Activated T-cell treated with anti-CD3 and anti-CD28 coated beads, Interleukin-2, amount 50 U/mL, for 72 hours (primary cell): Measurements from ENCODE around the gene METTL26. TPM values are rescaled to one million over a fixed set of nuclear protein-coding genes. Genes with fewer than 3 reads are reported as not detected.

Experiments
- ATAC-seq, 2 donors: fragments of 150-1000 bp; cut with Tn5 transposase; replicated peaks in 1 of 2; 2 replicates each; pipeline ENCODE4 v1.10.0; 2021; ENCODE audit warnings: moderate library complexity in 2 of 2, mild to moderate bottlenecking in 1 of 2
- DNase-seq, 2 donors: peaks; one replicate each; pipeline ENCODE4 v3.0.0; 2021 to 2022; ENCODE audit warnings: mixed read lengths in 1 of 2
- H3K27ac Mint-ChIP-seq: one replicate; pipeline ENCODE4 v1.8.0; 2022; ENCODE audit warnings: mild to moderate bottlenecking, moderate library complexity, mixed read lengths
- H3K27me3 Mint-ChIP-seq: one replicate; pipeline ENCODE4 v1.8.0; 2022; ENCODE audit warnings: low read depth, mixed read lengths
- H3K36me3 Mint-ChIP-seq, 2 donors: one replicate each; pipeline ENCODE4 v1.8.0; 2022; ENCODE audit warnings: mixed read lengths in 2 of 2, mild to moderate bottlenecking in 1 of 2; ENCODE audit not compliant: insufficient read depth in 2 of 2
- H3K4me1 Mint-ChIP-seq: one replicate; pipeline ENCODE4 v1.8.0; 2022; ENCODE audit warnings: low read depth, mixed read lengths
- H3K4me3 Mint-ChIP-seq, 2 donors: one replicate each; pipeline ENCODE4 v1.8.0; 2022; ENCODE audit warnings: mild to moderate bottlenecking in 2 of 2, mixed read lengths in 2 of 2, moderate library complexity in 2 of 2
- H3K9me3 Mint-ChIP-seq, 2 donors: one replicate each; pipeline ENCODE4 v1.8.0; 2022; ENCODE audit warnings: mixed read lengths in 2 of 2
- total RNA-seq, 2 donors: library from RNA; stranded (reverse); gene quantifications; one replicate each; pipeline ENCODE4 v1.2.3, GENCODE V29; 2022

Gene METTL26
- total RNA-seq, 2 donors from 2014 or later, result 55.4 to 57.4 TPM

DNA sequence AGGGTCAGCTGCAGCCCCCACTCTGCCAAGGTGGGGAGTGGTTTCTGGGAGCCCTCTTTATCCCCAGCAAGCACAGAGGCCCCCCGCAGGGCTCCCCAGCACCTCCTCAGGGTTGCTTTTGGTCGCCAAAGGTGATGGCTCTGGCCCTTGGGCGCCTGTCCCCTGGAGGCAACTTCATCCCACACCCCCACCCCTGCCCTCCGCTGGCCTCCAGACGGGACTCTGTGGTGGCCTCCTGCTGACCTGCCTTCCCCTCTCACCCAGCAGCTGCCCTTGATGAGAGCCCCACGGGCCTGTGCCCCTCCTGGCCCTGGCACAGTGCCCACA is 24.0 kb upstream of the METTL26 start:
- H3K27ac Mint-ChIP-seq, result no peak overlapping the region
- no peaks in the 10 kb centered on the region for H3K9me3 Mint-ChIP-seq
- no peak overlapping the region for H3K4me3 Mint-ChIP-seq
- ATAC-seq (peak in 1 of 2 donors; percentile 8), DNase-seq (no peak)
- H3K4me1 Mint-ChIP-seq, result peaks cover 5% of the 10 kb centered on the region
- H3K27me3 Mint-ChIP-seq, result no peaks in the 10 kb centered on the region
- no peaks in the 10 kb centered on the region for H3K36me3 Mint-ChIP-seq

DNA sequence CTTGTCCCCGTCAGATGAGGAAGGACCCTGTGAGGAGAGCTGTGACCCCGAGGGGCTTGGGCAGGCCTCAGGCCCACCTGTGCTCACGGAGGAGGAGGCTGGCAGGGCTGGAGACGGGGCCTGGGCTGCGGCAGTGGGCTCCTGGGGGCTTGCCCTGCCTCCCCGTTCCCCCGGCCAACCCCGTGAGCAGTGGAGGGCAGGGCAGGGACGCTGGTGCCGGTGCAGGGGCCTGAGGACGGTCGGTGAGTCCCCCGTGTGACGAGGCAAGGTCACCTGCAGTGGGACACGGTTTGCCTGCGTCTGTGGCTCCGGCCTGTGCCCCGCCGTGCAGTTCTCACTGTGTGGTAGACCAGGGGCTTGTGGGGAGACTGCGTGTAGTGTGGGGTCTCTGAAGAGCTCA is 23.5 kb upstream of the METTL26 start:
- no peak overlapping the region for H3K27ac Mint-ChIP-seq
- H3K9me3 Mint-ChIP-seq, result no peaks in the 10 kb centered on the region
- peaks cover 5% of the 10 kb centered on the region for H3K4me1 Mint-ChIP-seq
- ATAC-seq, result no peak
- H3K4me3 Mint-ChIP-seq, result no peak overlapping the region
- H3K27me3 Mint-ChIP-seq, result no peaks in the 10 kb centered on the region
- no peaks in the 10 kb centered on the region for H3K36me3 Mint-ChIP-seq
- DNase-seq, result no peak

DNA sequence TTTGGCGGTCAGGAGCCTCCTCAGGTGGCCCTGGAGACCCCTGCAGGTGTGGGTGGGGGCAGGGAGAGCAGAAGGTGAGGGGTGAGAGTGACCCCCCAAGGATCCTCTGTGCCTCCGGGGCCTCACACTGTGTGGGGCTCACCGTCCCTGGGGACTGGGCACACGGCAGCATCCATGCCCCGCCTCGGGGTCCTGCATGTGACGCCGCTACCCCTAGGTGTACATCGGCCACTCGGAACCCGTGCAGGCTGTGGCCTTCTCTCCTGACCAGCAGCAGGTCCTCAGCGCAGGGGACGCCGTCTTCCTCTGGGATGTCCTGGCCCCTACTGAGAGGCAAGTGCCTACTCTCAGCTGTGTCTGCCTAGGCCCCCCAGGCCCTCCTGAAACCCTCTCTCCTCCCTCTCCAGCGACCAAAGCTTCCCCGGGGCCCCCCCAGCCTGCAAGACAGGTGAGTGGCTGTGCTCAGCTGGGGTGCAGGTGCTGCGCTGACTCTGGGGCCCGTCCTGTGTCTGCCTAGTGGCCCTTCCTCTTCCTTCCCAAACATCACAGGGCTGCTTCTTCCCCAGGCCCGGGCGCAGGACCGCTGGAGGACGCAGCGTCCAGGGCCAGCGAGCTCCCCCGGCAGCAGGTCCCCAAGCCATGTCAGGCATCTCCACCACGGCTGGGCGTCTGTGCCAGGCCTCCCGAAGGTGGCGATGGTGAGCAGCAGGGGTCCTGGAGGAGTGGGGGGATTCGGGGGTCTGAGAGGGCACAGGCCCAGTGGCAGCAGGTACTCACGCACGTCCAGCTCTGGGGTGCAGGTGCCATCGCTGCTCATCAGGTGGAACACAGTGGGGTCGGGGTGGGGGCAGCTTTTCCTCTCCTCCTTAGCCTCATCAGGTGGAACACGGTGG is 22.8 kb upstream of the METTL26 start:
- no peak for ATAC-seq
- H3K9me3 Mint-ChIP-seq, result no peaks in the 10 kb centered on the region
- no peaks in the 10 kb centered on the region for H3K27me3 Mint-ChIP-seq
- no peak for DNase-seq
- H3K4me3 Mint-ChIP-seq, result no peak overlapping the region
- no peaks in the 10 kb centered on the region for H3K36me3 Mint-ChIP-seq
- H3K4me1 Mint-ChIP-seq, result peaks cover 5% of the 10 kb centered on the region
- no peak overlapping the region for H3K27ac Mint-ChIP-seq

DNA sequence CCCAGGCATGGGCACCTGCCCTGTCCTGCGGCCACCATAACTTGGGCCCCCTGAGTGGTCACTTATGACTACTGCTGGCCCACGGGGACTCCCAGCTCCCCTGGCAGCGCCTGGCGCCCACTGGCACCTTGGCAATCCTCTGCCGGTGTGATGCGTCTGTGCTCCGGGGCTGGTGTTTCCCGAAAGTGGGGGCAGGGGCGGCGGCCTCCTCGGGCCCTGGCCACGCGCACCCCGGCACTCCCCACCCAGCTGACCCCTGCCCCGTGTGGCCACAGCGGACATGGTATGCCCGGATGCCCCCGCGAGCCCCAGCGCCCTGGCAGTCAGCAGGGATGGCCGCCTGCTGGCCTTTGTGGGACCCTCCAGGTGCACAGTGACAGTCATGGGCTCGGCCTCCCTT is 21.4 kb upstream of the METTL26 start:
- ATAC-seq (no peak), DNase-seq (no peak)
- Mint-ChIP-seq H3K36me3 (no peaks in the 10 kb centered on the region), H3K27me3 (no peaks in the 10 kb centered on the region), H3K9me3 (no peaks in the 10 kb centered on the region), H3K27ac (no peak overlapping the region), H3K4me1 (peaks cover 5% of the 10 kb centered on the region), H3K4me3 (no peak overlapping the region)

DNA sequence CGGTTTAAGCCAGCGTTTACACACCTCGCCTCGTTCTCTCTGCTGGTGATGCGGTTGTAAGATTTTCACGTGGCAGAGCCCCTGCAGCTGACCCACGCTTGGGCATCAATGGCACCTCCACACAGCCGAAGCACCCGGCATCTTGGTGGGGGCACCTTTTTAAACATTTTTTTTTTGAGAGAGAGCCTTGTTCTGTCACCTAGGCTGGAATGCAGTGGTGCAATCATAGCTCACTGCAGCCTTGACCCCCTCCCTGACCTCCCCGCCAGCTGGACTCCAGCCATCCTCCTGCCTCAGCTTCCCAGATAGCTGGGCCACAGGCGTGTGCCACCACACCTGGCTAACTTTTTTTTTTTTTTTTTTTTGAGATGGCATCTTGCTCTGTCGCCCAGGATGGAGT is 17.9 kb upstream of the METTL26 start:
- Mint-ChIP-seq H3K4me1 (no peaks in the 10 kb centered on the region), H3K27ac (no peak overlapping the region), H3K27me3 (no peaks in the 10 kb centered on the region), H3K4me3 (no peak overlapping the region), H3K36me3 (no peaks in the 10 kb centered on the region), H3K9me3 (no peaks in the 10 kb centered on the region)
- no peak for ATAC-seq
- no peak for DNase-seq

DNA sequence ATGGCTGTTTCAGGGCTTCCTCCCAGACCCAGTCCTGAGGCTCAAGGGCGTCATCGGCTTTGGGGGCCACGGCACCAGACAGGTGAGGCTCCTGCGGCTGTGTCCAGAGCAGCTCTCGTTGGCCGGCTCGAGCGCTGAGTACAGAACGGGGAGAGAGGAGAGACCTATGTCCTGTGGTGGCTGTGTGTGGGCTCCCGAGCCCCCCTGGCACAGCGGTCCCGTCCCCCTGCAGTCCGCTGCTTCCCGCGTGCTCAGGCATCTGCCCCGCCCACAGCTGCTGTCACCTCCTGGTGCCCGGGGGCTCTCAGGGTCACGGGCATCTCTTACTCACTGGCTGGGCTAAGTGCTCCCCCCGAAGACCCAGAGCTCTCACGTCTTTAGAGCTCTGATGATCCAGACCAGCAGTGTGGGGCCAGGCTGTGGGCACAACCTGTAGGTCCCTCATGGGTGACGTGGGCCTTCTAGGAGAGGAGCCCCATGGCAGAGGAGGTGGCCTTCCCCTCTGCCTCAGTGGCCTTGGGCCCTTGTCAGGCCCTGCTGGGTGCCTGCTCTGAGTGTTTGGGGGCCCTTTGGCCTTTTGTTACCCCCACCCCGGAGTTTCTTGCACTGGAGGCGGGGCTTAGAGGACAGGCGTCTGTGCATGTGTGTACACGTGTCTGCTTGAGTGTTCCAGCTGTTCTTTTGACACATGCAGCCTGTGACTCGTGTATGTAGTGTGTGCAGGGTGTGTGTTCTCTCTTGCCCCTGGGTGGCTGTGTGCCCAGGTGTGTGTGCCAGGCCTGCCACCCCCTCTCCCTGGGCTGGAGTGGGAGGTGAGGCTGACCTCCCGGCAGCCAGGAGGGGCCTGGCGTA is 16.6 kb upstream of the METTL26 start:
- Mint-ChIP-seq H3K4me3 (no peak overlapping the region), H3K4me1 (peaks cover 6% of the 10 kb centered on the region), H3K27ac (no peak overlapping the region), H3K9me3 (no peaks in the 10 kb centered on the region), H3K27me3 (no peaks in the 10 kb centered on the region), H3K36me3 (no peaks in the 10 kb centered on the region)
- ATAC-seq, result no peak
- DNase-seq, result no peak

DNA sequence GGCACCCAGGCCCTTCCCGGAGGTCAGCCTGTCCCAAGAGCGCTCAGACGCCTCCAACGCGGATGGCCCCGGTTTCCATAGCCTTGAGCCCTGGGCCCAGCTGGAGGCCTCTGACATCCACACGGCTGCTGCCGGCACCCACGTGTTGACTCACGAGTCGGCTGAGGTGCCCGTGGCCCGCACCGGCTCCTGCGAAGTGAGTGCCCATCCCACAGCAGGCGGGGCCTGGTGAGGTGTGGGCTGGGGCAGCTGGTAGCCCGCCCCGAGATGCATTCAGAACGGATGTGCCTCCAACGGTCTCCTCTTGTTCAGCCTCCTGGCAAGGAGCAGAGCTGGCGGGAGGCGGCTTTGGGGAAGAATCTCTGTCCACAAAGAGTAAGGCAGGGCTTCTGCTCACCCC is 15.7 kb upstream of the METTL26 start:
- ATAC-seq, result no peak
- Mint-ChIP-seq H3K4me3 (no peak overlapping the region), H3K27me3 (no peaks in the 10 kb centered on the region), H3K36me3 (no peaks in the 10 kb centered on the region), H3K9me3 (no peaks in the 10 kb centered on the region), H3K4me1 (peaks cover 6% of the 10 kb centered on the region), H3K27ac (no peak overlapping the region)
- DNase-seq, result no peak

DNA sequence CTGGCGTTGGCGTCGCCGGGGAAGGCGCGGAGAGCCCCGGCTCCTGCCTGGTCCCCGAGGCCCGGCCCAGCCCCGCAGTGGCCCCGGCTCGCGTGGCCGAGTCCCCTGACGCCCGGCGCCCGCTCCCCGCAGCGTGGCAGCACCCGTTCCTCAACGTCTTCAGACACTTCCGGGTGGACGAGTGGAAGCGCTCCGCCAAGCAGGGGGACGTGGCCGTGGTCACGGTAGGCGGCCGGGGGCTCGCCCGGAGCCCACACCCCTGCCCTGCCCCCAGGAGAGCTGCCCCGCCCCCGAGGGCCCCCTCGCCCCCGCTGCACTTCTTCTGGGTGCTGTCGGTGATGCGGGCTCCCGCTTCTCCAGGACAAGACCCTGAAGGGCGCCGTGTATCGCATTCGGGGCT is 13.5 kb upstream of the METTL26 start:
- DNase-seq, result peak in 1 of 2 donors; percentile 25
- no peaks in the 10 kb centered on the region for H3K9me3 Mint-ChIP-seq
- no peaks in the 10 kb centered on the region for H3K36me3 Mint-ChIP-seq
- peak overlapping the region; percentile 78 to 84 for H3K4me3 Mint-ChIP-seq
- no peak overlapping the region for H3K27ac Mint-ChIP-seq
- H3K27me3 Mint-ChIP-seq, result no peaks in the 10 kb centered on the region
- peak; percentile 26 for ATAC-seq
- H3K4me1 Mint-ChIP-seq, result peaks cover 6% of the 10 kb centered on the region

DNA sequence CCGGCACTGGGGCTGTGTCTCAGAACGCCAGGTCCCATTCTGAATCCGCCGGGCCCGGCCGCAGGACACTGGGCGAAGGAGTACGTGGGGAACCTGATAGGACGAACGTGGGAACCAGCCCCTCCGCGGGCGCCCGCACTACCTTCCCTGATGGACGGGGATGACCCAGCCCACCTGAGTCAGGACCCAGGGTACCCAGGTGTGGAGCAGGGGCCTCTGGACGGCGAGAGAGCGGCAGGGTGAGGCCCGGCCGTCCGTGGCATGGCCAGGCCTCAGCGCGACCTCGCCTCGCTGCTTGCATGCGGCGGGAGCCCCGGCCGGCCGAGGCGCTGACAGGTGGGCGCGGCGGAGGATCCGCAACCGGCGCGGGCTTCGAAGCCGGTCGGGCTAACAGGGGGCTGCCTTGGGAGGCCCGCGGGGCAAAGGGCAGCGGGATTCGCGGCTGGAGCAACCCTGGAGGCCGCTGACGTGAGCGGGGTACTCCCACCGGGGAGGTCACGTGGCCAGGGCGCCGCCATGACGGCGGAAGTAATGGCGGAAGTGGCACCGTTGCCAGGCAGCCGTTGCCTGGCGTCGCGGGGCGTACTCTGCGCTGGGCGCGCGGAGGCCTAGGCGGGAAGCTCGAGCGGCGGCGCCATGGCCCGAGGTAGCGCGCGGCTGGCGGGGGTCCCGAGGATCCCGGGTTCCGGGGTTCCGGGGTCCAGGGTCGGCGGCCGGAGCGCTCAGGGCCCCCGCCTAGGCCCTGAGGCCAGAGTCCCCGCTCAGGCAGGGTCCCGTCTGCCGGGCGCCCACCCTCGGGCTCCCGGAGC is 12.9 kb upstream of the METTL26 start, which contains the start of gene WDR90:
TSS of gene WDR90 (plus strand) at position 585 of the 809 bp plus-strand sequence. CDS start at position 637, 52 bp downstream.
- Mint-ChIP-seq H3K4me3 (peak within 1 kb of the TSS; percentile 84 to 88), H3K27me3 (no peaks in the 10 kb centered on the region), H3K36me3 (no peaks in the 10 kb centered on the region), H3K27ac (no peak within 1 kb of the TSS), H3K9me3 (no peaks in the 10 kb centered on the region), H3K4me1 (peaks cover 10% of the 10 kb centered on the region)
- ATAC-seq, result peak; percentile 95 to 96
- peak; percentile 92 to 96 for DNase-seq

DNA sequence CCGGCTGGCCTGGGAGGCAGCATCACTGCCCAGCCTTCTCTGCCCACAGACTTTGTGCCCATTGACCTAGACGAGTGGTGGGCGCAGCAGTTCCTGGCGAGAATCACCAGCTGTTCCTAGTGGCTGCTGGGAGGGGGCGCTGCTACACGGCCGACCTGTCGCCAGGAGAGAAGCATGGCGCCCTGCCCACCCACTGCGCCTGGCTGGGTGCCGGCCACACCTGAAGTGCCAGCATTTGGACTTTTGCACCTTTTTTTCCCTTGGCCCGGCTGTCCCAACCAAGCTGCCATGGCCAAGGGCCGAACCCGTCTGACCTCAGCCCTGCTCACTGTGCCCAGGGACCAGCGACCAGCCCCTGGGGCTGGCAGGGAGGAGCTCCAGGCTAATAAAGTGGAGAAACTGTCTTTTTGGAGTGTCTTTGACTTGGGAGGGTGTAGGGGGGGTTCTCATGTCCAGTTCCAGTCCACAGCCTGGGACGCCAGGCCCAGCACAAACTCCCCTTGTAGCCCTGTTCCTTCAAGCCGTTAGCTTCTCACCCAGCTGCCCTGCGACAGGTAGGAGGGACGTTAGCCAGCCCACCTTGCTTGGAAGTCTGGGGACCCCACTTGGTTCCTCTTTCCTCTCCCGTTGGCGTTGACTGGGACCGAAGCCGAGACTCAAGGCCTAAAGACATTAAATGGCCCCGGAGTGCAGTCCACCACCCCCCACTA is 12.1 kb upstream of the METTL26 start:
- ATAC-seq, result peak in 1 of 2 donors; percentile 24
- Mint-ChIP-seq H3K4me1 (peaks cover 17% of the 10 kb centered on the region), H3K27ac (no peak overlapping the region), H3K36me3 (no peaks in the 10 kb centered on the region), H3K27me3 (no peaks in the 10 kb centered on the region), H3K9me3 (no peaks in the 10 kb centered on the region), H3K4me3 (peak overlapping the region; percentile 82 to 88)
- peak; percentile 55 to 61 for DNase-seq

DNA sequence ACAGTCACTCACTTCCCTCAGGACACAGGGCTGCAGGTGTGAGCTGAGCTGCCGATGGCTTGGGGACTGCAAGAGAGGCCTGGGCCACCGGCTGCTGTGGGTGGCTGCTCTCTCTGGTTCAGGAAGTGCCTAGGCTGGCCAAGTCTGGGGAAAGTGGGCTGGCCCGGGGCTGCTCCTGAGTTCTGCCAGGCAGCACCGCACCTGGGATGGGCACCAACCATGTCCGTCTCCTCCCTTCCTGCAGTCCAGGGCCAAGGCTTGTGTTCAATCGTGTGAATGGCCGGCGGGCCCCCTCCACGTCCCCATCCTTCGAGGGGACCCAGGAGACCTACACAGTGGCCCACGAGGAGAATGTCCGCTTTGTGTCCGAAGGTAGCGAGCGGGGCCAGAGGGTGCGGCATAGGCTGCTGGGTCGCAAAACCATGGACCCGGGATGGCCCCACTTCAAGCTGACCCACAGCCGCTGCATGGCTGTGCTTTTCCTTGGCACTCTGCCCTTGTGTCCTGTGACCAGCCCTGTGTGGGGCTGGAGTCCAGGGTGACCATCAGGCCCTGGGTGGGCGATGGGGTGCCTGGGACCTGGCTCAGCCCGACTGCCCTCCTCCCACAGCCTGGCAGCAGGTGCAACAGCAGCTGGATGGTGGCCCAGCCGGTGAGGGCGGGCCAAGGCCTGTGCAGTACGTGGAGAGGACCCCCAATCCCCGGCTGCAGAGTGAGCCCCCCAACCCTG is 11.2 kb upstream of the METTL26 start:
- H3K9me3 Mint-ChIP-seq, result no peaks in the 10 kb centered on the region
- ATAC-seq, result no peak
- H3K4me1 Mint-ChIP-seq, result peaks cover 22% of the 10 kb centered on the region
- no peaks in the 10 kb centered on the region for H3K27me3 Mint-ChIP-seq
- H3K27ac Mint-ChIP-seq, result no peak overlapping the region
- H3K36me3 Mint-ChIP-seq, result no peaks in the 10 kb centered on the region
- DNase-seq, result no peak
- H3K4me3 Mint-ChIP-seq, result no peak overlapping the region

DNA sequence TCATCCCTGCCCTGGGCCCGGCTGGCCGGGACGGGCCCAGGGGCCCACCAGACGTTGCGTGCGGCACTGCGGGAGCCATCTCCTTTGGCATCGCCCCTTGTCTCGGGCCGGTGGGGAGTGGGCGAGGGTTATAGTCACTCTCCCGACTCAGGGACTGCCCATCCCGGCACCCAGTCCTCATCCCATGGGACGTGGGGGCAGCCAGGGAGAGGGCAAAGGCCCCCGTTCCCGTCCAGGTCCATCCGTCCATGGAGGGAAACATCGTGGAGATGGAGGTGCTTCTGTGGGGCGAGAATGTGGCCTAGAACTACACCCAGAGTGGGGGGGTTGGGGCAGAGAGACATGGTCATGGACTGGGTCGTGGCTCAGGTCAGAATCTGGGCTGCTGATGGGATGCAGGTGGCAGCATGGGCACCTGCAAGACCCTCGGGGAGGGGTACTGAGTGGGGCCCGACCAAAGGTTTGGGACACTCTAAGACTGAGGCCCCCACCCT is 10.6 kb upstream of the METTL26 start:
- Mint-ChIP-seq H3K4me1 (peaks cover 22% of the 10 kb centered on the region), H3K27me3 (no peaks in the 10 kb centered on the region), H3K27ac (no peak overlapping the region), H3K4me3 (no peak overlapping the region), H3K9me3 (no peaks in the 10 kb centered on the region), H3K36me3 (no peaks in the 10 kb centered on the region)
- DNase-seq (no peak), ATAC-seq (no peak)
